K562 (cell line): ENCODE measurements around the gene PACSIN1. TPM values are rescaled to one million over a fixed set of nuclear protein-coding genes. Genes with fewer than 3 reads are reported as not detected.

Experiments
- ATAC-seq: fragments of 200-7000 bp; cut with Tn5 transposase; 3 replicates; pipeline ENCODE4 v1.9.1; 2020; ENCODE audit warnings: moderate library complexity
- BruUV-seq: library from RNA; stranded (reverse); fragments of 400-500 nt; replicated peaks from 2 replicates; lab custom pipeline; 2021; lab: Mats Ljungman, UMichigan
- CTCF ChIA-PET: fragments of 300-600 bp; formaldehyde crosslinking; extraction: SDS; loops from one replicate; lab custom pipeline; 2021; ENCODE audit warnings: low intra/inter-chr PET ratio; lab: Yijun Ruan, JAX
- POLR2A ChIA-PET: fragments of 300-600, 350-650 bp; sonication (Branson Sonifier 250); formaldehyde crosslinking; extraction: SDS; loops from one replicate; lab custom pipeline; 2021; ENCODE audit warnings: antibody characterized with exemption, inconsistent platforms; lab: Yijun Ruan, JAX
- DNase-seq, 4 experiments: peaks; one replicate each; pipeline versions ENCODE4 v3.0.0 to v3.0.0-alpha.2; 2011 to 2018; ENCODE audit warnings: low spot score in 3 of 4, mixed read lengths in 3 of 4; ENCODE audit errors: extremely low read depth in 1 of 4
- FAIRE-seq: peaks from 2 replicates; lab custom pipeline; 2011; peaks lifted over from hg19 to GRCh38; lab: Jason Lieb, UNC
- H2AFZ ChIP-seq: 2 replicates; pipeline ENCODE4 v1.6.0; 2011; ENCODE audit warnings: low read depth, low read length, control low read depth, inconsistent platforms
- H3K27ac ChIP-seq: fragments of 200-600 bp; 3 replicates; pipeline ENCODE4 v1.8.0; 2011; ENCODE audit warnings: low read depth, mild to moderate bottlenecking, control low read depth, inconsistent platforms, low read length, moderate library complexity, mixed read lengths; ENCODE audit errors: extremely low read depth
- H3K27me3 ChIP-seq, 2 experiments: fragments of 300-600 bp in 1 of 2; 2 replicates in 1 of 2; 3 replicates in 1 of 2; pipeline versions ENCODE4 v1.6.0 to v1.8.0; 2011; ENCODE audit warnings: inconsistent platforms in 2 of 2, low read length in 2 of 2, mild to moderate bottlenecking in 1 of 2, mixed read lengths in 1 of 2, moderate library complexity in 1 of 2; ENCODE audit not compliant: control insufficient read depth in 2 of 2, insufficient read depth in 2 of 2
- H3K36me3 ChIP-seq: fragments of 300-600 bp; 3 replicates; pipeline ENCODE4 v1.8.0; 2011; ENCODE audit warnings: mild to moderate bottlenecking, low read length, inconsistent platforms; ENCODE audit not compliant: control insufficient read depth, insufficient read depth
- H3K4me1 ChIP-seq, 2 experiments: fragments of 200-600 bp in 1 of 2; replicated peaks in 1 of 2; 2 replicates in 1 of 2; 3 replicates in 1 of 2; pipeline versions ENCODE4 v1.5.1 to v1.8.0; 2011; ENCODE audit warnings: inconsistent platforms in 2 of 2, low read length in 2 of 2, mild to moderate bottlenecking in 1 of 2, mixed read lengths in 1 of 2, moderate library complexity in 1 of 2; ENCODE audit not compliant: control insufficient read depth in 2 of 2, insufficient read depth in 2 of 2
- H3K4me2 ChIP-seq: 2 replicates; pipeline ENCODE4 v1.6.1; 2011; ENCODE audit warnings: low read length, control low read depth, inconsistent platforms, mixed read lengths; ENCODE audit not compliant: insufficient read depth
- H3K4me3 ChIP-seq: fragments of 200-600 bp; sonication (generic), shearing (Covaris generic); 2 replicates; pipeline ENCODE4 v1.5.1; 2016; ENCODE audit warnings: control low read depth, inconsistent platforms
- H3K79me2 ChIP-seq: fragments of 200-600 bp; 3 replicates; pipeline ENCODE4 v1.8.0; 2011; ENCODE audit warnings: low read length, inconsistent platforms; ENCODE audit not compliant: control insufficient read depth, insufficient read depth
- H3K9ac ChIP-seq, 2 experiments: 2 replicates each; pipeline versions ENCODE4 v1.6.0 to v1.6.1; 2011; ENCODE audit warnings: low read depth in 2 of 2, low read length in 2 of 2, control low read depth in 1 of 2, inconsistent platforms in 1 of 2, mild to moderate bottlenecking in 1 of 2, mixed read lengths in 1 of 2; ENCODE audit not compliant: insufficient read depth in 1 of 2
- H3K9me1 ChIP-seq: one replicate; pipeline ENCODE4 v1.6.0; 2011; ENCODE audit warnings: inconsistent platforms, mild to moderate bottlenecking, low read length, moderate library complexity; ENCODE audit not compliant: control insufficient read depth, insufficient read depth
- H3K9me3 ChIP-seq: replicated peaks from 2 replicates; pipeline ENCODE4 v1.5.1; 2011; ENCODE audit warnings: low read depth, low read length, inconsistent platforms; ENCODE audit not compliant: control insufficient read depth, insufficient read depth
- H4K20me1 ChIP-seq: replicated peaks from 2 replicates; pipeline ENCODE4 v1.6.1; 2011; ENCODE audit warnings: low read length, inconsistent platforms, mixed read lengths; ENCODE audit not compliant: control insufficient read depth, insufficient read depth
- E2F8 ChIP-seq: fragments of 450-650 bp; IDR thresholded peaks from 2 replicates; pipeline ENCODE4 v1.7.1; 2018; ENCODE audit warnings: mild to moderate bottlenecking, low read depth; ENCODE audit not compliant: partially characterized antibody
- MED1 ChIP-seq: sonication (generic); formaldehyde crosslinking; IDR thresholded peaks from 2 replicates; pipeline ENCODE4 v1.8.1; 2023; ENCODE audit warnings: missing genetic modification reagents, borderline replicate concordance
- POLR2A ChIP-seq: fragments of 450-650 bp; conservative IDR thresholded peaks from 2 replicates; pipeline ENCODE4 v1.6.1; 2016
- POLR2AphosphoS5 ChIP-seq: IDR thresholded peaks from 2 replicates; pipeline ENCODE4 v1.6.1; 2011; ENCODE audit warnings: mild to moderate bottlenecking, low read depth, low read length, moderate library complexity; ENCODE audit not compliant: control insufficient read depth, insufficient read depth
- PPARD ChIP-seq: fragments of 250-450 bp; sonication (Bioruptor Pico); IDR thresholded peaks from 2 replicates; pipeline ENCODE4 v1.8.0; 2022; ENCODE audit warnings: inconsistent platforms, mild to moderate bottlenecking, moderate library complexity
- SMARCA5 ChIP-seq: fragments of 450-650 bp; IDR thresholded peaks from 2 replicates; pipeline ENCODE4 v1.6.1; 2016
- SMARCC2 ChIP-seq: fragments of 450-650 bp; IDR thresholded peaks from 2 replicates; pipeline ENCODE4 v1.6.1; 2017; ENCODE audit warnings: antibody characterized with exemption, moderate library complexity, mild to moderate bottlenecking, low read depth
- SUPT5H ChIP-seq: fragments of 450-650 bp; IDR thresholded peaks from 2 replicates; pipeline ENCODE4 v1.6.1; 2016
- ZNF24 ChIP-seq: fragments of 450-650 bp; IDR thresholded peaks from 2 replicates; pipeline ENCODE4 v1.6.1; 2016
- ZNF280A ChIP-seq: fragments of 450-650 bp; IDR thresholded peaks from 2 replicates; pipeline ENCODE4 v1.6.1; 2018; ENCODE audit warnings: mild to moderate bottlenecking, low read depth; ENCODE audit not compliant: partially characterized antibody
- ZNF778 ChIP-seq: fragments of 450-650 bp; formaldehyde crosslinking; IDR thresholded peaks from 2 replicates; pipeline ENCODE4 v1.4.0; 2020; ENCODE audit warnings: mild to moderate bottlenecking, moderate library complexity
- WGBS: fragments of 100-300 bp; shearing (Covaris generic); methylation state at CpG from one replicate; pipeline ENCODE4 v1.1.6; 2016; ENCODE audit warnings: low coverage, mixed read lengths; ENCODE audit not compliant: insufficient coverage; ENCODE audit errors: missing lambda C conversion rate; 5-methylcytosine and 5-hydroxymethylcytosine counted together
- in situ Hi-C: fragments of 300-500 bp; cut with MboI; formaldehyde crosslinking; loops from 4 replicates; pipeline ENCODE4 v1.15.0; 2018; ENCODE audit warnings: inconsistent platforms, mixed read lengths
- intact Hi-C: fragments of 100-400 bp; cut with micrococcal nuclease; formaldehyde crosslinking; loops from 2 replicates; pipeline ENCODE4 v1.14.2; 2022
- polyA plus RNA-seq, 8 experiments: library from polyadenylated mRNA; depleted of rRNA in 4 of 8; stranded (reverse) in 5 of 8; unstranded in 3 of 8; fragments of >200 nt; fragmentation: Nextera tagmentation in 2 of 8; fragmentation: Illumina TruSeq in 1 of 8; extraction: Ambion mirVana in 2 of 8; extraction: Trizol in 1 of 8; gene quantifications; 2 replicates each; pipeline versions ENCODE4 v1.2.1 to v1.2.3, GENCODE V29; 2011 to 2014; ENCODE audit warnings: inconsistent platforms in 1 of 8, missing spikeins in 1 of 8
- total RNA-seq, 7 experiments: library from RNA; depleted of rRNA in 6 of 7; stranded (reverse); fragments of >200 nt in 6 of 7; fragmentation: Illumina TruSeq in 2 of 7; extraction: Trizol in 2 of 7; gene quantifications; 2 replicates each; pipeline versions ENCODE4 v1.2.1 to v1.2.3, GENCODE V29; 2011 to 2021; ENCODE audit warnings: low replicate concordance in 1 of 7

PACSIN1 gene
- total and polyA plus RNA-seq, 9 of the 15 experiments (the other 6 are each of a cell fraction or from before 2014, with no cell fraction given): 0.01 to 1.7 (median 0.45) TPM

- Histone ChIP-seq H4K20me1 (0 out of 2 replicates have a peak, but pooled peaks cover 12% of the 10 kb centered on the region), H3K9me1 (peaks cover 4% of the 10 kb centered on the region), H3K4me1 (peaks cover 5 to 16% of the 10 kb centered on the region in 2 experiments; a peak in 4 of 5 replicates), H3K27me3 (no peaks in the 10 kb centered on the region; a peak in 1 of 5 replicates), H3K36me3 (peaks cover 3% of the 10 kb centered on the region; the same call in 1 of the 3 replicates), H3K9me3 (no peaks in the 10 kb centered on the region), H3K4me2 (no peak overlapping the region), H3K79me2 (no peaks in the 10 kb centered on the region), H3K9ac (no peak overlapping the region), H2AFZ (no peak overlapping the region), H3K4me3 (no peak overlapping the region), H3K27ac (no peak overlapping the region)
- in situ Hi-C loops: no loop called here
- WGBS: 72% methylated on average over 6 of the region's 6 CpGs
- BruUV-seq: no TSS peak
- DNase-seq (no peak), FAIRE-seq (no peak), ATAC-seq (no peak)
- TF ChIP-seq SUPT5H (peak; percentile 37; the same call in 1 of the 2 replicates), POLR2A (peak; percentile 33; the same call in 1 of the 2 replicates), PPARD (CRISPR knock-in tag) (no peak)
- intact Hi-C loops: no loop called here
- POLR2A ChIA-PET: interaction anchor here (1.0 to 2.1 kb wide), 8 partner anchors 9 to 22 kb away, joined by 3 to 5 read pairs (median 4); no protein-coding TSS in a partner anchor
- CTCF ChIA-PET: no interaction called here
These were observed 115.1 kb downstream of the PACSIN1 start for GRCh38 chr6:34580707-34581560.

- Histone ChIP-seq H4K20me1 (peaks cover 12% of the 10 kb centered on the region; the same call in 1 of the 2 replicates), H3K4me2 (no peak overlapping the region), H3K27ac (no peak overlapping the region), H3K4me1 (peaks cover 5 to 10% of the 10 kb centered on the region in 2 experiments; a peak in 4 of 5 replicates), H3K36me3 (peaks cover 5% of the 10 kb centered on the region; the same call in 1 of the 3 replicates), H3K27me3 (no peaks in the 10 kb centered on the region; a peak in 1 of 5 replicates), H3K9me3 (no peaks in the 10 kb centered on the region), H3K4me3 (no peak overlapping the region), H3K9ac (no peak overlapping the region), H3K79me2 (no peaks in the 10 kb centered on the region), H3K9me1 (peaks cover 4% of the 10 kb centered on the region), H2AFZ (no peak overlapping the region)
- DNase-seq (no peak), ATAC-seq (no peak), FAIRE-seq (no peak)
- ChIA-PET CTCF (no interaction called here), POLR2A (interaction anchor here (1.2 to 2.1 kb wide), 3 partner anchors 10 to 19 kb away, joined by 3 to 5 read pairs (median 3); no protein-coding TSS in a partner anchor)
- BruUV-seq: no TSS peak
- in situ Hi-C loops (no loop called here), intact Hi-C loops (no loop called here)
- WGBS: 83% methylated on average over 2 of the region's 4 CpGs
- no peak for TF ChIP-seq ZNF778 (CRISPR knock-in tag)
- no peak for TF ChIP-seq ZNF24
- no peak for TF ChIP-seq SMARCA5
- no peak for TF ChIP-seq MED1
- TF ChIP-seq ZNF280A: no peak
- TF ChIP-seq POLR2AphosphoS5: no peak
- no peak for TF ChIP-seq SMARCC2
- no peak for TF ChIP-seq E2F8
These were observed 115.7 kb downstream of the PACSIN1 start for GRCh38 chr6:34581561-34581920.
